HCT116 (cell line): Measurements from ENCODE around the gene COL15A1. TPM values are rescaled to one million over a fixed set of nuclear protein-coding genes. Genes with fewer than 3 reads are reported as not detected.

Experiments used
- ATAC-seq: fragments of 200-7000 bp; cut with Tn5 transposase; 2 replicates; pipeline ENCODE4 v1.9.1; 2020; ENCODE audit warnings: mild to moderate bottlenecking, moderate library complexity
- BruUV-seq: library from RNA; stranded (reverse); fragments of 400-500 nt; replicated peaks from 2 replicates; lab custom pipeline; 2021; lab: Mats Ljungman, UMichigan
- CTCF ChIA-PET: fragments of 300-600 bp; sonication (Branson Sonifier 250); formaldehyde crosslinking; loops from one replicate; lab custom pipeline; 2021; ENCODE audit warnings: antibody characterized with exemption; lab: Charles Lee
- POLR2A ChIA-PET: fragments of 300-600, 350-600 bp; sonication (Branson Sonifier 250); formaldehyde crosslinking; loops from one replicate; lab custom pipeline; 2021; ENCODE audit warnings: antibody characterized with exemption; lab: Charles Lee
- RAD21 ChIA-PET, 2 experiments: fragments of 300-600 bp; sonication (Branson Sonifier 250); formaldehyde crosslinking; loops; one replicate each; lab custom pipeline; 2023; ENCODE audit warnings: low total read pairs in 2 of 2; ENCODE audit not compliant: uncharacterized antibody in 2 of 2, unreplicated experiment in 2 of 2, low non-redundant PET in 1 of 2; lab: Charles Lee
- DNase-seq: peaks from one replicate; pipeline ENCODE4 v3.0.0-alpha.2; 2010; ENCODE audit warnings: low read depth, low spot score
- H2AFZ ChIP-seq: fragments of 200-600 bp; shearing (Covaris generic), sonication (generic); 2 replicates; pipeline ENCODE4 v1.6.1; 2017; ENCODE audit warnings: low read depth, mixed run types, mixed read lengths, antibody characterized with exemption, low read length; ENCODE audit not compliant: poor library complexity, severe bottlenecking
- H3K27ac ChIP-seq: 2 replicates; pipeline ENCODE4 v1.5.1; 2012; ENCODE audit warnings: low read depth, low read length
- H3K27me3 ChIP-seq: fragments of 200-600 bp; sonication (generic); 2 replicates; pipeline ENCODE4 v1.6.1; 2016; ENCODE audit warnings: mixed run types, low read length, mixed read lengths; ENCODE audit not compliant: insufficient read depth
- H3K36me3 ChIP-seq, 2 experiments: fragments of 200-500 bp in 1 of 2; fragments of 200-600 bp in 1 of 2; sonication (Bioruptor generic) in 1 of 2; sonication (generic) in 1 of 2; 2 replicates each; pipeline versions ENCODE4 v1.5.1 to v1.6.1; 2014 to 2016; ENCODE audit warnings: low read length in 2 of 2, inconsistent platforms in 1 of 2, mixed read lengths in 1 of 2, mixed run types in 1 of 2; ENCODE audit not compliant: insufficient read depth in 2 of 2, control insufficient read depth in 1 of 2
- H3K4me1 ChIP-seq, 2 experiments: fragments of 200-600 bp in 1 of 2; sonication (generic) in 1 of 2; 2 replicates each; pipeline versions ENCODE4 v1.5.1 to v1.6.1; 2012 to 2017; ENCODE audit warnings: low read length in 2 of 2, inconsistent platforms in 1 of 2, mild to moderate bottlenecking in 1 of 2, mixed read lengths in 1 of 2, mixed run types in 1 of 2, moderate library complexity in 1 of 2; ENCODE audit not compliant: insufficient read depth in 2 of 2, control insufficient read depth in 1 of 2
- H3K4me2 ChIP-seq: fragments of 200-600 bp; sonication (generic); 2 replicates; pipeline ENCODE4 v1.6.1; 2017; ENCODE audit warnings: mixed run types, low read length, mixed read lengths
- H3K4me3 ChIP-seq, 2 experiments: fragments of 200-600 bp in 1 of 2; sonication (generic) in 1 of 2; replicated peaks in 1 of 2; 2 replicates each; pipeline ENCODE4 v1.5.1; 2011 to 2016; ENCODE audit warnings: low read length in 2 of 2, control low read depth in 1 of 2, low read depth in 1 of 2, mild to moderate bottlenecking in 1 of 2, mixed read lengths in 1 of 2, mixed run types in 1 of 2
- H3K79me2 ChIP-seq: fragments of 200-600 bp; sonication (generic); 2 replicates; pipeline ENCODE4 v1.6.1; 2017; ENCODE audit warnings: mild to moderate bottlenecking, mixed run types, low read length, moderate library complexity, mixed read lengths; ENCODE audit not compliant: insufficient read depth
- H3K9ac ChIP-seq: fragments of 200-600 bp; sonication (generic); 2 replicates; pipeline ENCODE4 v1.6.1; 2016; ENCODE audit warnings: low read length, mixed read lengths
- H3K9me2 ChIP-seq: fragments of 200-600 bp; sonication (generic), shearing (Covaris generic); 2 replicates; pipeline ENCODE4 v1.6.1; 2017; ENCODE audit warnings: mixed run types, mild to moderate bottlenecking, moderate library complexity; ENCODE audit not compliant: insufficient read depth
- H3K9me3 ChIP-seq, 2 experiments: fragments of 200-500 bp in 1 of 2; fragments of 200-600 bp in 1 of 2; sonication (Bioruptor generic) in 1 of 2; sonication (generic) in 1 of 2; 2 replicates each; pipeline ENCODE4 v1.6.1; 2014 to 2017; ENCODE audit warnings: low read length in 2 of 2, mixed read lengths in 2 of 2, inconsistent platforms in 1 of 2, low read depth in 1 of 2, mild to moderate bottlenecking in 1 of 2, mixed run types in 1 of 2, moderate library complexity in 1 of 2; ENCODE audit not compliant: control insufficient read depth in 1 of 2, insufficient read depth in 1 of 2
- H4K20me1 ChIP-seq: fragments of 200-600 bp; sonication (generic), shearing (Covaris generic); 2 replicates; pipeline ENCODE4 v1.6.1; 2017; ENCODE audit warnings: mixed run types, mild to moderate bottlenecking, moderate library complexity; ENCODE audit not compliant: insufficient read depth
- CEBPB ChIP-seq: IDR thresholded peaks from 2 replicates; pipeline ENCODE4 v1.6.1; 2012; ENCODE audit warnings: low read depth
- CTCF ChIP-seq, 3 experiments: fragments of 200-600 bp in 1 of 3; sonication (generic) in 1 of 3; IDR thresholded peaks in 2 of 3; conservative IDR thresholded peaks in 1 of 3; 2 replicates each; pipeline ENCODE4 v1.5.1; 2012 to 2017; ENCODE audit warnings: low read depth in 2 of 3, low read length in 2 of 3, antibody characterized with exemption in 1 of 3, borderline replicate concordance in 1 of 3, control low read depth in 1 of 3, mild to moderate bottlenecking in 1 of 3, mixed read lengths in 1 of 3, mixed run types in 1 of 3, moderate library complexity in 1 of 3; ENCODE audit not compliant: insufficient read depth in 1 of 3
- EZH2 ChIP-seq: fragments of 200-600 bp; sonication (generic); IDR thresholded peaks from 2 replicates; pipeline ENCODE4 v1.6.1; 2017; ENCODE audit warnings: antibody characterized with exemption, mixed run types
- EZH2phosphoT487 ChIP-seq: fragments of 200-600 bp; IDR thresholded peaks from 2 replicates; pipeline ENCODE4 v1.6.1; 2018; ENCODE audit warnings: antibody characterized with exemption, borderline replicate concordance
- POLR2A ChIP-seq: IDR thresholded peaks from 2 replicates; pipeline ENCODE4 v1.7.0; 2011; ENCODE audit warnings: borderline replicate concordance; ENCODE audit not compliant: insufficient read depth, insufficient read length; ENCODE audit errors: extremely low read depth
- POLR2AphosphoS5 ChIP-seq: IDR thresholded peaks from 2 replicates; pipeline ENCODE4 v1.6.1; 2011; ENCODE audit warnings: mild to moderate bottlenecking, low read depth, low read length, moderate library complexity
- SP1 ChIP-seq: IDR thresholded peaks from 2 replicates; pipeline ENCODE4 v1.6.1; 2012; ENCODE audit warnings: low read depth
- SRF ChIP-seq: IDR thresholded peaks from 2 replicates; pipeline ENCODE4 v1.6.1; 2012; ENCODE audit warnings: low read depth
- TCF7L2 ChIP-seq: IDR thresholded peaks from 2 replicates; pipeline ENCODE4 v1.7.0; 2011; ENCODE audit warnings: borderline replicate concordance, inconsistent platforms; ENCODE audit not compliant: insufficient read depth, insufficient read length; ENCODE audit errors: extremely low read depth
- intact Hi-C: fragments of 100-400 bp; cut with micrococcal nuclease; formaldehyde crosslinking; loops from 2 replicates; pipeline ENCODE4 v1.10.0; 2022
- total RNA-seq: library from RNA; stranded (reverse); gene quantifications from one replicate; pipeline ENCODE4 v1.2.1, GENCODE V29; 2021; ENCODE audit not compliant: unreplicated experiment
- TF ChIP-seq, protein P1 (sequence below): IDR thresholded peaks from 2 replicates; pipeline ENCODE4 v1.6.1; 2012

Gene COL15A1
- total RNA-seq, 1 experiment from 2014 or later: 0.15 TPM

DNA sequence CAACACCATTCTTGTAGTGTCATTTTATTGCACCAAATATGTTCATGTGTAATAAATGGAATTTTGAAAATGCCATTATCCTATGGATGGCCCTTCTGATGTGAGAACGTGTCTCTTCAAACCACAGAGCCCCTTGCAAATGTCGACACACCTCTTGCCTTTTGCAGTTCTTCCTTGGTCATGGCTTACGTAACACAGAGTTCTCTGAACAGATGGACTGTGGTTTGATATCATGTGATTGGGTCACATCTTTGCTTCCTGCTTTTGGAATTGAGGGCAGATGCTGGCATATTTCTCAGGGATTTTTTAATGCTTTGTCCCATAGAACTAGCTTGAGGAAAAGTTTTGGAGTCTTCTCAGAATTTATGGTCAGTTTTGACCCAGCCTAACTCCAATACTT lies 165.8 kb downstream of the COL15A1 start:
- ATAC-seq (no peak), DNase-seq (no peak)
- H3K4me3 ChIP-seq: no peak overlapping the region
- no peak overlapping the region for H3K4me2 ChIP-seq
- 0 out of 2 replicates have a peak, but pooled peaks cover 5% of the 10 kb centered on the region for H3K79me2 ChIP-seq
- ChIA-PET CTCF (no interaction called here), POLR2A (no interaction called here), RAD21 (no interaction called here)
- no peaks in the 10 kb centered on the region for H4K20me1 ChIP-seq
- H3K4me1 ChIP-seq: peaks cover 0 to 11% of the 10 kb centered on the region in 2 experiments; a peak in 2 of 4 replicates
- H3K9me3 ChIP-seq: no peaks in the 10 kb centered on the region
- H3K9ac ChIP-seq: no peak overlapping the region
- H3K27ac ChIP-seq: no peak overlapping the region
- no peaks in the 10 kb centered on the region for H3K9me2 ChIP-seq
- H3K27me3 ChIP-seq: no peaks in the 10 kb centered on the region
- no peaks in the 10 kb centered on the region for H3K36me3 ChIP-seq
- TF ChIP-seq SP1: no peak
- no peak for TF ChIP-seq POLR2AphosphoS5
- no peak for TF ChIP-seq SRF
- TF ChIP-seq POLR2A: no peak
- TF ChIP-seq EZH2phosphoT487: no peak
- no peak for TF ChIP-seq CEBPB
- TF ChIP-seq, protein P1, sequence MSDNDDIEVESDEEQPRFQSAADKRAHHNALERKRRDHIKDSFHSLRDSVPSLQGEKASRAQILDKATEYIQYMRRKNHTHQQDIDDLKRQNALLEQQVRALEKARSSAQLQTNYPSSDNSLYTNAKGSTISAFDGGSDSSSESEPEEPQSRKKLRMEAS: no peak
- BruUV-seq: no TSS peak
- intact Hi-C loops: no loop called here
- H2AFZ ChIP-seq: no peak overlapping the region

DNA sequence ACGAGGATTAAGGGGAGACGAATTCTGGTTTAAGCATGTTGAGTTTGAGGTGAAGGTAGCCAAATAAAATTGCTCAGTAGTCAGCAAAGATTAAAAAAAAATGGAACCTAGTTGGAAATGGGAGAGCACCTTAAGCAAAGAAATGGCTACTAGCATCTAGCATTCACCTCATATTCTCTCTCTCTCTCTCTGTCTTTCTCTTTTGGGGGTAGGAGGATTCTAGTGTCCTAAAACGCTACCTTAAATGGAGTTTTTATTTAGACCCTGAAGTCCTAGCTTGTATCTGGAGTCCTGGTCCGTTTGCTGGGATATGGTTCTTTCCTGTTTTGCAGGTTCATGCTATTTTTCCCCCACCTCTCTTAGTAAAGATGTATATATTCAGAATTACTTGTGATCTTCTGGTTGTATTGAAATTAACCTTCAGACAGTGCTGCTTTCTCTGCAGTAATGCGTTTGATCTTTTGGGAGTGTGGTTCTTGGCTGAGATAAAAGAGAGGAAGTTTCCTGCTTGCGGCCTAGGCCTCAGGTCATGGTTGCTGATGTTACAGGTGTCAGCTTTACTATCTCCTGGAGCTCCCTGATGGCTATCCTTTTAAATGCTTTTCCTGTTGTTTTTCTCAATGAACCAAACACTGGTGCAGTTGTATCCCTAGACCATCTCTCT lies 169.2 kb downstream of the COL15A1 start:
- CTCF ChIA-PET: no interaction called here
- no peak overlapping the region for H3K4me2 ChIP-seq

More for the DNA sequence above, 169.2 kb downstream of the COL15A1 start:
- H3K36me3 ChIP-seq: no peaks in the 10 kb centered on the region
- no peaks in the 10 kb centered on the region for H3K27me3 ChIP-seq
- H3K9ac ChIP-seq: no peak overlapping the region
- no peaks in the 10 kb centered on the region for H3K9me2 ChIP-seq
- no peak overlapping the region for H2AFZ ChIP-seq
- ChIA-PET RAD21 (no interaction called here), POLR2A (interaction anchor here (1.2 kb wide), 1 partner anchor 8 kb away, joined by 3 read pairs; the partner anchor contains the start of gene TGFBR1)
- DNase-seq: no peak
- no peak overlapping the region for H3K27ac ChIP-seq
- BruUV-seq: no TSS peak
- H3K4me3 ChIP-seq: no peak overlapping the region
- no peaks in the 10 kb centered on the region for H3K9me3 ChIP-seq
- intact Hi-C loops: loop anchor here (1.0 kb wide), 1 partner anchor 37 kb away; no protein-coding TSS in a partner anchor
- ATAC-seq: no peak
- H4K20me1 ChIP-seq: no peaks in the 10 kb centered on the region
- no peaks in the 10 kb centered on the region for H3K4me1 ChIP-seq
- TF ChIP-seq EZH2: no peak
- TF ChIP-seq CTCF (IDR thresholded peaks at IDR 0.05 in 2 of 3, conservative IDR thresholded peaks at IDR 0.05 in 1 of 3; ENCODE audit: borderline replicate concordance in 1 of 3, insufficient read depth in 1 of 3, low read depth in 2 of 3, low read length in 2 of 3): no peak
- TF ChIP-seq TCF7L2: no peak
- TF ChIP-seq POLR2AphosphoS5: no peak
- peaks cover 5% of the 10 kb centered on the region; the same call in 1 of the 2 replicates for H3K79me2 ChIP-seq
